Liver (tissue), 9 donors: ENCODE data around the gene PLEKHH2. TPM values are rescaled to one million over a fixed set of nuclear protein-coding genes. Genes with fewer than 3 reads are reported as not detected.
"Not testable (repeated sequence)": the region's sequence is repeated elsewhere in the genome, so short reads cannot be mapped to it uniquely, and the experiment has no call there.

Experiments used
- DNase-seq: peaks from one replicate; pipeline ENCODE4 v3.0.0-alpha.2; 2017; ENCODE audit warnings: low spot score
- H3K27ac ChIP-seq, 2 donors: one replicate each; pipeline ENCODE4 v1.7.0; 2013; ENCODE audit warnings: inconsistent platforms in 2 of 2, low read length in 2 of 2, control low read depth in 1 of 2, low read depth in 1 of 2, mild to moderate bottlenecking in 1 of 2
- H3K27me3 ChIP-seq, 4 donors: one replicate each; pipeline versions ENCODE4 v1.6.1 to v1.7.0; 2013; ENCODE audit warnings: low read length in 3 of 4, inconsistent platforms in 1 of 4, mild to moderate bottlenecking in 1 of 4, moderate library complexity in 1 of 4; ENCODE audit not compliant: control insufficient read depth in 4 of 4, insufficient read depth in 4 of 4
- H3K36me3 ChIP-seq, 4 donors: one replicate each; pipeline versions ENCODE4 v1.6.1 to v1.7.0; 2013; ENCODE audit warnings: low read length in 3 of 4, mild to moderate bottlenecking in 3 of 4, low read depth in 1 of 4, moderate library complexity in 1 of 4; ENCODE audit not compliant: control insufficient read depth in 4 of 4, insufficient read depth in 3 of 4
- H3K4me1 ChIP-seq, 4 donors: one replicate each; pipeline versions ENCODE4 v1.6.1 to v1.7.0; 2013; ENCODE audit warnings: low read length in 3 of 4, mild to moderate bottlenecking in 3 of 4, moderate library complexity in 1 of 4; ENCODE audit not compliant: control insufficient read depth in 4 of 4, insufficient read depth in 4 of 4
- H3K4me3 ChIP-seq, 3 donors: one replicate each; pipeline versions ENCODE4 v1.6.1 to v1.7.0; 2013; ENCODE audit warnings: low read length in 3 of 3, control low read depth in 1 of 3, low read depth in 1 of 3, mild to moderate bottlenecking in 1 of 3
- H3K9ac ChIP-seq, 2 donors: one replicate each; pipeline ENCODE4 v1.7.0; 2013; ENCODE audit warnings: low read length in 2 of 2, mild to moderate bottlenecking in 2 of 2, moderate library complexity in 2 of 2, control low read depth in 1 of 2, low read depth in 1 of 2
- H3K9me3 ChIP-seq, 4 donors: one replicate each; pipeline versions ENCODE4 v1.6.1 to v1.7.0; 2013; ENCODE audit warnings: low read length in 3 of 4; ENCODE audit not compliant: control insufficient read depth in 4 of 4
- EGR1 ChIP-seq, 2 donors: IDR thresholded peaks; 2 replicates each; pipeline ENCODE4 v1.6.1; 2016 to 2018; ENCODE audit warnings: antibody characterized with exemption in 2 of 2, low read depth in 2 of 2
- FOXA1 ChIP-seq: IDR thresholded peaks from 2 replicates; pipeline ENCODE4 v1.6.1; 2016; ENCODE audit warnings: antibody characterized with exemption
- FOXA2 ChIP-seq: IDR thresholded peaks from 2 replicates; pipeline ENCODE4 v1.6.1; 2016; ENCODE audit warnings: antibody characterized with exemption
- GABPA ChIP-seq, 2 donors: IDR thresholded peaks in 1 of 2; conservative IDR thresholded peaks in 1 of 2; 2 replicates each; pipeline ENCODE4 v1.6.1; 2016; ENCODE audit warnings: antibody characterized with exemption in 2 of 2, mild to moderate bottlenecking in 1 of 2, moderate library complexity in 1 of 2
- HNF4A ChIP-seq, 2 donors: conservative IDR thresholded peaks; 2 replicates each; pipeline ENCODE4 v1.6.1; 2016; ENCODE audit warnings: antibody characterized with exemption in 2 of 2, mild to moderate bottlenecking in 2 of 2
- HNF4G ChIP-seq: IDR thresholded peaks from 2 replicates; pipeline ENCODE4 v1.6.1; 2016; ENCODE audit warnings: antibody characterized with exemption
- JUND ChIP-seq, 2 donors: IDR thresholded peaks; 2 replicates each; pipeline ENCODE4 v1.6.1; 2016; ENCODE audit warnings: antibody characterized with exemption in 2 of 2
- NR2F2 ChIP-seq: IDR thresholded peaks from 2 replicates; pipeline ENCODE4 v1.6.1; 2016; ENCODE audit warnings: antibody characterized with exemption
- RAD21 ChIP-seq, 2 donors: IDR thresholded peaks; 2 replicates each; pipeline ENCODE4 v1.6.1; 2016; ENCODE audit warnings: antibody characterized with exemption in 2 of 2, mild to moderate bottlenecking in 2 of 2
- RXRA ChIP-seq, 2 donors: IDR thresholded peaks; 2 replicates each; pipeline ENCODE4 v1.6.1; 2017 to 2018; ENCODE audit warnings: antibody characterized with exemption in 2 of 2, mild to moderate bottlenecking in 1 of 2
- SP1 ChIP-seq: IDR thresholded peaks from 2 replicates; pipeline ENCODE4 v1.6.1; 2018; ENCODE audit warnings: antibody characterized with exemption, mild to moderate bottlenecking
- TAF1 ChIP-seq: conservative IDR thresholded peaks from 2 replicates; pipeline ENCODE4 v1.6.1; 2016; ENCODE audit warnings: antibody characterized with exemption, mild to moderate bottlenecking
- YY1 ChIP-seq: IDR thresholded peaks from 2 replicates; pipeline ENCODE4 v1.6.1; 2016; ENCODE audit warnings: antibody characterized with exemption, mild to moderate bottlenecking
- WGBS: extraction: QIAGEN DNeasy Blood & Tissue Kit; methylation state at CpG from one replicate; pipeline ENCODE4 v1.1.7; 2013; 5-methylcytosine and 5-hydroxymethylcytosine counted together
- polyA plus RNA-seq, 2 donors: library from polyadenylated mRNA; stranded (reverse) in 1 of 2; unstranded in 1 of 2; fragments of 200-250 nt in 1 of 2; fragments of >200 nt in 1 of 2; fragmentation: Nextera tagmentation in 1 of 2; extraction: Ambion mirVana in 1 of 2; gene quantifications; one replicate each; pipeline versions ENCODE4 v1.2.1 to v1.2.3, GENCODE V29; 2013 to 2015
- total RNA-seq, 2 donors: library from RNA; depleted of rRNA; stranded (reverse); fragments of >200 nt; gene quantifications; one replicate each; pipeline ENCODE4 v1.2.3, GENCODE V29; 2014
- TF ChIP-seq, protein P1 (sequence below): IDR thresholded peaks from 2 replicates; pipeline ENCODE4 v1.6.1; 2016; ENCODE audit warnings: antibody characterized with exemption
- TF ChIP-seq, protein P2 (sequence below): fragments of 150-350 bp; IDR thresholded peaks from 2 replicates; pipeline ENCODE4 v1.5.1; 2017; ENCODE audit warnings: improper control_type of control experiment, low read depth, low read length; ENCODE audit not compliant: missing input control
- TF ChIP-seq, protein P3 (sequence below): IDR thresholded peaks from 2 replicates; pipeline ENCODE4 v1.6.1; 2016; ENCODE audit warnings: antibody characterized with exemption
- TF ChIP-seq, protein P4 (sequence below): IDR thresholded peaks from 2 replicates; pipeline ENCODE4 v1.6.1; 2016; ENCODE audit warnings: antibody characterized with exemption, mild to moderate bottlenecking
- TF ChIP-seq, protein P5 (sequence below): IDR thresholded peaks from 2 replicates; pipeline ENCODE4 v1.6.1; 2016; ENCODE audit warnings: antibody characterized with exemption
- donor health status: healthy.
- donor health status: healthy.
- donor health status: healthy.
- donor health status: healthy.
- donor health status: healthy.

The PLEKHH2 gene
- total and polyA plus RNA-seq, 4 donors: 0.51 to 3.8 (median 1.0) TPM

DNA sequence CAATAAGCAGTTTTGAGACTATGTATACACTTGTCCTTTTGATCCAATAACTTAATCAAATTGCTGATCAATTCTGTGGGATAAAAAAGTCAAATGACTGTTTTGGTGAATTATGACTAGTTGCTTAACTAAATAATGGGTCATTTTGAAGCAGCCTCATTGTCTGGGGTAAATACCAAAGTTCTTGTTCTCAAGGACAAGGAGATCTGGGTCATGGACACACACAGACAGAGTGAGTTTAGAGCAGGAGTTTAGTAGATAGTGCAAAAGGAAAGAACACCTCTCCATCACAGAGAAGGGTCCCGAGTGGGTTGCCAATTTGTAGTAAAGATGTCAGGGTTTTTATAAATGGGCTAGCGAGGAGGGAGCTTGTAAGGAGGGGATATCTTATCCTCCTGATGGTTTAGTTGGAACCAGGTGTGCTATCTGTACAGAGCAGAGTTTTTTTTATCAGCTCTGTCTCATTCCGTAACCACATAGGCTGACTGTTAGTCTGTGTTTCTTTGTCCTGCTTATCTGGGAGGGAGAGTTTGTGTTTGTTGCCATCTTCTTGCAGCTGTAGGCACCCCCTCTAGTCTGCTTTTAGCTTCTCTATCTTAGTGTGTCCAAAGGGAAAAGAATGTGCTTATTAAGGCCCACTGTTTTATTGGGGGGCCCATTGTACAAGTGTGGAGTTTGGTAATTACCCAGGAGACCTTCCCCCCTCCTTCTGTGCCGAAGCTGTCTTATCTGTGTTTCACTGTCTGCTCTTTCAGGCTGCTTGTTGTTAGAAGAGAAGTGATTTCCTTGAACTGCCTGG is 87.9 kb downstream of the PLEKHH2 start (continued):
- TF ChIP-seq GABPA (IDR thresholded peaks at IDR 0.05 in 1 of 2, conservative IDR thresholded peaks at IDR 0.05 in 1 of 2): no peak
- TF ChIP-seq, protein P1, sequence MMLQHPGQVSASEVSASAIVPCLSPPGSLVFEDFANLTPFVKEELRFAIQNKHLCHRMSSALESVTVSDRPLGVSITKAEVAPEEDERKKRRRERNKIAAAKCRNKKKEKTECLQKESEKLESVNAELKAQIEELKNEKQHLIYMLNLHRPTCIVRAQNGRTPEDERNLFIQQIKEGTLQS: no peak
- no peak for TF ChIP-seq RAD21 (IDR thresholded peaks at IDR 0.05)

DNA sequence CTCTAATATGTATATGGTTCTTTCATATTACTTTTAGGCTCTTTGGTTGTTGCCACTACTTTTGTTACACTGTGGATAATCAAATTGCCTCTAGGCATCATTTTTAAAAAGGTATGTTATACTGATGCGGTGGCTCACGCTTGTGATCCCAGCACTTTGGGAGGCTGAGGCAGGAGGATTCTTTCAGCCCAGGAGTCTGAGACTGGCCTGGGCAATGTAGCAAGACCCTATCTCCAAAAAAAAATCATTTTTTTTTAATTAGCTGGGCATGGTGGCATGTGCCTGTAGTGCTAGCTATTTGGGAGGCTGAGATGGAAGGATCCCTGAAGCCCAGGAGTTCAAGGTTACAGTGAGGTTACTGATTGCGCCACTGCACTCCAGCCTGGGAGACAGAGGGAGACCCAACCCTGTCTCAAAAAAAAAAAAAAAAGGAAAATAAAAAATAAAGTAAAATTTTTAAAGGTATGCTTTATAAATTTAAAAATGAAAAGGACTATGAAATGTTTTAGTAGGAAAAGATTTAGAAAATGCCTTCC is 88.7 kb downstream of the PLEKHH2 start:
- DNase-seq: no peak
- 95% methylated on average over 3 of the region's 3 CpGs for WGBS
- H3K9ac ChIP-seq: no peak overlapping the region
- H3K4me1 ChIP-seq: peaks cover 0 to under 1% (median 0%) of the 10 kb centered on the region in 4 donors
- H3K36me3 ChIP-seq: no peaks in the 10 kb centered on the region
- no peak overlapping the region for H3K4me3 ChIP-seq
- H3K27ac ChIP-seq: no peak overlapping the region
- no peaks in the 10 kb centered on the region for H3K9me3 ChIP-seq
- H3K27me3 ChIP-seq: no peaks in the 10 kb centered on the region
- TF ChIP-seq, protein P1: no peak
- TF ChIP-seq FOXA1 (no peak), NR2F2 (no peak), RXRA (IDR thresholded peaks at IDR 0.05) (no peak), EGR1 (IDR thresholded peaks at IDR 0.05; ENCODE audit: low read depth in 2 of 2) (no peak), HNF4G (no peak), RAD21 (IDR thresholded peaks at IDR 0.05) (no peak), GABPA (IDR thresholded peaks at IDR 0.05 in 1 of 2, conservative IDR thresholded peaks at IDR 0.05 in 1 of 2) (no peak), JUND (IDR thresholded peaks at IDR 0.05) (no peak), YY1 (no peak), FOXA2 (no peak), TAF1 (no peak), SP1 (no peak), HNF4A (conservative IDR thresholded peaks at IDR 0.05) (no peak)
- TF ChIP-seq, protein P2, sequence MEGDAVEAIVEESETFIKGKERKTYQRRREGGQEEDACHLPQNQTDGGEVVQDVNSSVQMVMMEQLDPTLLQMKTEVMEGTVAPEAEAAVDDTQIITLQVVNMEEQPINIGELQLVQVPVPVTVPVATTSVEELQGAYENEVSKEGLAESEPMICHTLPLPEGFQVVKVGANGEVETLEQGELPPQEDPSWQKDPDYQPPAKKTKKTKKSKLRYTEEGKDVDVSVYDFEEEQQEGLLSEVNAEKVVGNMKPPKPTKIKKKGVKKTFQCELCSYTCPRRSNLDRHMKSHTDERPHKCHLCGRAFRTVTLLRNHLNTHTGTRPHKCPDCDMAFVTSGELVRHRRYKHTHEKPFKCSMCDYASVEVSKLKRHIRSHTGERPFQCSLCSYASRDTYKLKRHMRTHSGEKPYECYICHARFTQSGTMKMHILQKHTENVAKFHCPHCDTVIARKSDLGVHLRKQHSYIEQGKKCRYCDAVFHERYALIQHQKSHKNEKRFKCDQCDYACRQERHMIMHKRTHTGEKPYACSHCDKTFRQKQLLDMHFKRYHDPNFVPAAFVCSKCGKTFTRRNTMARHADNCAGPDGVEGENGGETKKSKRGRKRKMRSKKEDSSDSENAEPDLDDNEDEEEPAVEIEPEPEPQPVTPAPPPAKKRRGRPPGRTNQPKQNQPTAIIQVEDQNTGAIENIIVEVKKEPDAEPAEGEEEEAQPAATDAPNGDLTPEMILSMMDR: no peak
- TF ChIP-seq, protein P3, sequence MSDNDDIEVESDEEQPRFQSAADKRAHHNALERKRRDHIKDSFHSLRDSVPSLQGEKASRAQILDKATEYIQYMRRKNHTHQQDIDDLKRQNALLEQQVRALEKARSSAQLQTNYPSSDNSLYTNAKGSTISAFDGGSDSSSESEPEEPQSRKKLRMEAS: no peak
- TF ChIP-seq, protein P4, sequence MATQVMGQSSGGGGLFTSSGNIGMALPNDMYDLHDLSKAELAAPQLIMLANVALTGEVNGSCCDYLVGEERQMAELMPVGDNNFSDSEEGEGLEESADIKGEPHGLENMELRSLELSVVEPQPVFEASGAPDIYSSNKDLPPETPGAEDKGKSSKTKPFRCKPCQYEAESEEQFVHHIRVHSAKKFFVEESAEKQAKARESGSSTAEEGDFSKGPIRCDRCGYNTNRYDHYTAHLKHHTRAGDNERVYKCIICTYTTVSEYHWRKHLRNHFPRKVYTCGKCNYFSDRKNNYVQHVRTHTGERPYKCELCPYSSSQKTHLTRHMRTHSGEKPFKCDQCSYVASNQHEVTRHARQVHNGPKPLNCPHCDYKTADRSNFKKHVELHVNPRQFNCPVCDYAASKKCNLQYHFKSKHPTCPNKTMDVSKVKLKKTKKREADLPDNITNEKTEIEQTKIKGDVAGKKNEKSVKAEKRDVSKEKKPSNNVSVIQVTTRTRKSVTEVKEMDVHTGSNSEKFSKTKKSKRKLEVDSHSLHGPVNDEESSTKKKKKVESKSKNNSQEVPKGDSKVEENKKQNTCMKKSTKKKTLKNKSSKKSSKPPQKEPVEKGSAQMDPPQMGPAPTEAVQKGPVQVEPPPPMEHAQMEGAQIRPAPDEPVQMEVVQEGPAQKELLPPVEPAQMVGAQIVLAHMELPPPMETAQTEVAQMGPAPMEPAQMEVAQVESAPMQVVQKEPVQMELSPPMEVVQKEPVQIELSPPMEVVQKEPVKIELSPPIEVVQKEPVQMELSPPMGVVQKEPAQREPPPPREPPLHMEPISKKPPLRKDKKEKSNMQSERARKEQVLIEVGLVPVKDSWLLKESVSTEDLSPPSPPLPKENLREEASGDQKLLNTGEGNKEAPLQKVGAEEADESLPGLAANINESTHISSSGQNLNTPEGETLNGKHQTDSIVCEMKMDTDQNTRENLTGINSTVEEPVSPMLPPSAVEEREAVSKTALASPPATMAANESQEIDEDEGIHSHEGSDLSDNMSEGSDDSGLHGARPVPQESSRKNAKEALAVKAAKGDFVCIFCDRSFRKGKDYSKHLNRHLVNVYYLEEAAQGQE: no peak
- TF ChIP-seq, protein P5, sequence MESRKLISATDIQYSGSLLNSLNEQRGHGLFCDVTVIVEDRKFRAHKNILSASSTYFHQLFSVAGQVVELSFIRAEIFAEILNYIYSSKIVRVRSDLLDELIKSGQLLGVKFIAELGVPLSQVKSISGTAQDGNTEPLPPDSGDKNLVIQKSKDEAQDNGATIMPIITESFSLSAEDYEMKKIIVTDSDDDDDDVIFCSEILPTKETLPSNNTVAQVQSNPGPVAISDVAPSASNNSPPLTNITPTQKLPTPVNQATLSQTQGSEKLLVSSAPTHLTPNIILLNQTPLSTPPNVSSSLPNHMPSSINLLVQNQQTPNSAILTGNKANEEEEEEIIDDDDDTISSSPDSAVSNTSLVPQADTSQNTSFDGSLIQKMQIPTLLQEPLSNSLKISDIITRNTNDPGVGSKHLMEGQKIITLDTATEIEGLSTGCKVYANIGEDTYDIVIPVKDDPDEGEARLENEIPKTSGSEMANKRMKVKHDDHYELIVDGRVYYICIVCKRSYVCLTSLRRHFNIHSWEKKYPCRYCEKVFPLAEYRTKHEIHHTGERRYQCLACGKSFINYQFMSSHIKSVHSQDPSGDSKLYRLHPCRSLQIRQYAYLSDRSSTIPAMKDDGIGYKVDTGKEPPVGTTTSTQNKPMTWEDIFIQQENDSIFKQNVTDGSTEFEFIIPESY: no peak

DNA sequence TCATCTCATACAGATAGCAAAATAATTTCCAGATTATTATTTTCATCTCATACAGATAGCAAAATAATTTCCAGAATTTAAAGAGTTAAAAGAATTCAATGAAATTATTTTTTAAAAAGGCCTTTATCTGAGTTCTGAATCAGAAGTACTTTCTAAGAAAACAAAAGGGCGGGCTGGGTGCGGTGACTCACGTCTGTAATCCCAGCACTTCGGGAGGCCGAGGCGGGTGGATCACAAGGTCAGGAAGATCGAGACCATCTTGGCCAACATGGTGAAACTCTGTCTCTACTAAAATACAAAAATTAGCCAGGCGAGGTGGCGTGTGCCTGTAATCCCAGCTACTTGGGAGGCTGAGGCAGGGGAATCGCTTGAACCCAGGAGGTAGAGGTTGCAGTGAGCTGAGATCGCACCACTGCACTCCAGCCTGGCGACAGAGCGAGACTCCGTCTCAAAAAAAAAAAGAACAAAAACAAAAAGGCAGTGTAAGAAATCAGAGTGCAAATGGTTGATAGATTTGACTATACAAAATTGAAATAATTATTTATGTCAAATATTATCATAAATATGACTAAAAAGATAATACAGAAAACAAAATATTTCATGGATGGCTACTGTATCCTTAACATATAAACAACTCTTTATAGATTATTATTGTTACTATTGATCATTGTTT is 90.0 kb downstream of the PLEKHH2 start:
- not testable (repeated sequence) for H3K9ac ChIP-seq, H3K27ac ChIP-seq, DNase-seq, H3K36me3 ChIP-seq, H3K27me3 ChIP-seq, H3K4me3 ChIP-seq, H3K4me1 ChIP-seq, H3K9me3 ChIP-seq
- WGBS: 90% methylated on average over 14 of the region's 14 CpGs
